Activated naive CD8-positive, alpha-beta T cell treated with anti-CD3 and anti-CD28 coated beads for 36 hours (primary cell): ENCODE data around the gene CPED1. TPM values are rescaled to one million over a fixed set of nuclear protein-coding genes. Genes with fewer than 3 reads are reported as not detected.
"Not testable (repeated sequence)": the region's sequence is repeated elsewhere in the genome, so short reads cannot be mapped to it uniquely, and the experiment has no call there.

ENCODE experiments used
- DNase-seq: peaks from one replicate; pipeline ENCODE4 v3.0.0; 2021
- H3K27ac Mint-ChIP-seq: one replicate; pipeline ENCODE4 v1.8.0; 2022; ENCODE audit warnings: mild to moderate bottlenecking, moderate library complexity, mixed read lengths
- H3K27me3 Mint-ChIP-seq: one replicate; pipeline ENCODE4 v1.8.0; 2022; ENCODE audit warnings: mild to moderate bottlenecking, mixed read lengths
- H3K36me3 Mint-ChIP-seq: one replicate; pipeline ENCODE4 v1.8.0; 2021; ENCODE audit warnings: mild to moderate bottlenecking, mixed read lengths
- H3K4me1 Mint-ChIP-seq: one replicate; pipeline ENCODE4 v1.8.0; 2021; ENCODE audit warnings: mixed read lengths
- H3K4me3 Mint-ChIP-seq: one replicate; pipeline ENCODE4 v1.8.0; 2022; ENCODE audit warnings: mild to moderate bottlenecking, moderate library complexity, mixed read lengths
- H3K9me3 Mint-ChIP-seq: one replicate; pipeline ENCODE4 v1.8.0; 2022; ENCODE audit warnings: mixed read lengths
- total RNA-seq, 2 experiments: library from RNA; stranded (reverse); gene quantifications; one replicate each; pipeline ENCODE4 v1.2.3, GENCODE V29; 2021

The CPED1 gene
- total RNA-seq, 2 experiments from 2014 or later: not detected

DNA sequence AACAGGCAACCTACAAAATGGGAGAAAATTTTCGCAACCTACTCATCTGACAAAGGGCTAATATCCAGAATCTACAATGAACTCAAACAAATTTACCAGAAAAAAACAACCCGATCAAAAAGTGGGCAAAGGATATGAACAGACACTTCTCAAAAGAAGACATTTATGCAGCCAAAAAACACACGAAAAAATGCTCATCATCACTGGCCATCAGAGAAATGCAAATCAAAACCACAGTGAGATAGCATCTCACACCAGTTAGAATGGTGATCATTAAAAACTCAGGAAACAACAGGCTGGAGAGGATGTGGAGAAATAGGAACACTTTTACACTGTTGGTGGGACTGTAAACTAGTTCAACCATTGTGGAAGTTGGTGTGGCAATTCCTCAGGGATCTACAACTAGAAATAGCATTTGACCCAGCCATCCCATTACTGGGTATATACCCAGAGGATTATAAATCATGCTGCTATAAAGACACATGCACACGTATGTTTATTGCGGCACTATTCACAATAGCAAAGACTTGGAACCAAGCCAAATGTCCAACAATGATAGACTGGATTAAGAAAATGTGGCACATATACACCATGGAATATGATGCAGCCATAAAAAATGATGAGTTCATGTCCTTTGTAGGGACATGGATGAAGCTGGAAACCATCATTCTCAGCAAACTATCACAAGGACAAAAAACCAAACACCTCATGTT lies 264.2 kb downstream of the CPED1 start:
- H3K36me3 Mint-ChIP-seq, H3K4me1 Mint-ChIP-seq, DNase-seq, H3K27me3 Mint-ChIP-seq, H3K27ac Mint-ChIP-seq, H3K4me3 Mint-ChIP-seq: not testable (repeated sequence)
- peaks cover 13% of the 10 kb centered on the region for H3K9me3 Mint-ChIP-seq

DNA sequence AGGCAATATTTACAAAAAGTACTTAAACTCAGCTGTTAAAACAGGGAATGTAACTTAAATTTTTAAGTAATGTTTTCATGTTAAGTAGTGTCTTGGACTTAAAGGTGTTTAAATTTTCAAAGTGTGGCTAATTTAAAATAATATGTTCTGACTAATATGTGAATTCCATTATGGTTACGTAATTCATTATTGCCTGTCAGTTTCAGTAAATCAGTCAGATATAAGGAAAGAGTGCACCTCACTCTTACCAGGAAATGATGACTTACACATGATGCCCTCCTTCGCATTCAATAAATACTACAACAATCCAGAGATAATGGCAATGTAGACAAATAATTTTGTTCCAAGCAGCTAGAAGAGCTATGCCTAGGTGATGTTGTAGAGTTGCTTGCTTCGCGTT lies 271.3 kb downstream of the CPED1 start:
- Mint-ChIP-seq H3K4me1 (no peaks in the 10 kb centered on the region), H3K27ac (no peak overlapping the region), H3K36me3 (no peaks in the 10 kb centered on the region), H3K4me3 (no peak overlapping the region), H3K9me3 (no peaks in the 10 kb centered on the region), H3K27me3 (peaks cover 2% of the 10 kb centered on the region)
- DNase-seq: no peak

DNA sequence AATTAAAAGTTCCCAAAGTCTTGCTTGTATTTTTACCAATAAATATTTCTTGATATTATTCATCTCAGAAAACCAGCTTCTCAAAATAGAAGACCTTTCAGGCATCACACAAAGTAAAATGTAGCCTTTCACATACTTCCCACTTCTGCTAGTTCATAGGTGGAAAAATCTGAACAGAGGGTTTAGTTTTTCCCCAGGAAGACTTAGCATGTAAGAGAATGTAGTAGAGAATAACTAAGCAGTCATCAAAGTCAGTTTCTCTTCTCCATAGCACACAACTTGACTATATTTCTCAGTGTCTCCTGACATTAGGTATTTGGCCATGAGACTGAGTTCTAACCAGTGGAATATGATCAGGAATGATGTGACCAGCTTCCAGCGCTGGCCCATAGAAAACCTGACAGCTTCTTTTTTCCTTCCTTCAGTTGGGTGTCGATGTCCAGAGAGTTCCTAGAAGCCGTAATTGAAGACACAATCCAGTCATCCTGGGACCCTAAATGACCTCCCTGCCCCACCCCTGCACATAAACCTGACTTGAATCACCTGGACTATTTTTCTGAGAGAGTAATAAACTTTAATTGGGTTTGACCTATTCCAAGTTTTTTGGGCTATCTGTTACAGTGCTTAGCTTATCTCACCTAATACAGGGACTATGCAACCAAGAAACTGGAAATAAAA lies 272.8 kb downstream of the CPED1 start:
- H3K27me3 Mint-ChIP-seq: peaks cover 5% of the 10 kb centered on the region
- H3K27ac Mint-ChIP-seq: no peak overlapping the region
- DNase-seq: no peak
- H3K4me1 Mint-ChIP-seq: no peaks in the 10 kb centered on the region
- H3K4me3 Mint-ChIP-seq: no peak overlapping the region
- H3K9me3 Mint-ChIP-seq: no peaks in the 10 kb centered on the region
- H3K36me3 Mint-ChIP-seq: no peaks in the 10 kb centered on the region

DNA sequence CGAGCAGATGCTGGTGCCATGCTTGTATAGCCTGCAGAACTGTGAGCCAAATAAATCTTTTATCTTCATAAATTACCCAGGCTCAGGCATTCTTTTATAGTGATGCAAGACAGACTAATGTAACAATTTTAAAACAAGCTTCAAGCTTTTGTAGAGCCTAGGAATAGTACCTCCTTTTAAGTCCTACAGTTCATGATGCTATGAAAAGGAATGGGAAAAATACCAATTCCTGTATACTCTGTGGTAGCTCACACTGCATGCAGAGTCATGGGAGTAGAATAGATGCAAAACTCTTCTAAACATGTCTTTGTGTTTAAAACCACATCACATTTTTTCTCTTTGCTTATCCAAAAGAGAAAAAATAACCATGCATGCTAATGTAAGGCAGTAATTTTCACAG lies 273.7 kb downstream of the CPED1 start:
- no peak overlapping the region for H3K4me3 Mint-ChIP-seq
- H3K9me3 Mint-ChIP-seq: no peaks in the 10 kb centered on the region
- H3K27ac Mint-ChIP-seq: no peak overlapping the region
- no peak for DNase-seq
- H3K4me1 Mint-ChIP-seq: no peaks in the 10 kb centered on the region
- H3K36me3 Mint-ChIP-seq: no peaks in the 10 kb centered on the region
- peaks cover 5% of the 10 kb centered on the region for H3K27me3 Mint-ChIP-seq

DNA sequence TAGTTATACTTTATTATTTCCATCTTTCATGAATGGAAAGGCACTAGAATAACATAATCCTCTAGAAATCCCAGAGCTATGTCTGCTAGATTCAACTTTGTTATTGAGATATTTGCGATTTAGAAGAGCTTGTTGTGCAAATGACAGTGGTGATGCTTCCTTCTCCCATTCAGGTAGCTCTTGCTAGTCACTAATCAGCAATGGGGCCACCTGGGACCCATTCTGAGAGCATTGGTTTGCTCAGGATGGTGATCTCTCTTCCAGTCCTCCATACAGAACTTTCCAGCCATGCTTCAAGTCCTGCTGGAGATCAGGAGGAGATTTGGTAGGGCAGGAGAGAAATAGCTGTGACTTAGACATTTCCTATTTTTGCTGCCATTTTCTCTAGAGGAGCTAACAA lies 274.5 kb downstream of the CPED1 start:
- Mint-ChIP-seq H3K4me1 (no peaks in the 10 kb centered on the region), H3K27me3 (peaks cover 8% of the 10 kb centered on the region), H3K9me3 (no peaks in the 10 kb centered on the region), H3K4me3 (no peak overlapping the region), H3K27ac (no peak overlapping the region), H3K36me3 (no peaks in the 10 kb centered on the region)
- no peak for DNase-seq

DNA sequence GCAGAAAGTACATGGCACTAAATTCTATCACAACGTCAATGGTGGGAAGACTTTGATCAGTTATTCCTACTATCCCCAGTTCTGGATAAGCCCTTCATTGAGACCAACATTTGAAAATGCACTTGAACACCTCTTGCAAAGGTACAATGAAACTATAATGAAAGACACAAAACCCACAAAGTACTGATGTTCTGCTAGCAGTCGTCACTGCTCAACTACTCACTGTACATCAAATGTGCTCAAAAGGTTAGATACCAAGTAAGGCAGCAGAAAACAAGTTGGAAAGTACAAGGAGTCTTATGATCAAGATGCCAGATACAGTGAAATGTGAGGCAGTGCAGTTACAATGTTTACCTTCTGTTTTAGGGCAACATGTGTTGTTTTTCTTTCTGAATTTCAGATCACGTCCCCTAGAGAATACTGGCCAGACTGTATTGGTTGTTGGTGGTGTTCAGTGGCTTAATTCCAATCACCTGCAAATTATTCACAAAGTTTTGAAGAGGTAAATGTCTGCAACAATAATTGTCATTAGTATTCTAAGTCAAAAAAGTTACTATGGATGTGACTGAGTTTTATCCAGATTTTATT lies 277.9 kb downstream of the CPED1 start:
- Mint-ChIP-seq H3K4me1 (peaks cover 4% of the 10 kb centered on the region), H3K4me3 (no peak overlapping the region), H3K27me3 (peaks cover 17% of the 10 kb centered on the region), H3K9me3 (peaks cover 2% of the 10 kb centered on the region), H3K27ac (no peak overlapping the region), H3K36me3 (no peaks in the 10 kb centered on the region)
- DNase-seq: no peak

DNA sequence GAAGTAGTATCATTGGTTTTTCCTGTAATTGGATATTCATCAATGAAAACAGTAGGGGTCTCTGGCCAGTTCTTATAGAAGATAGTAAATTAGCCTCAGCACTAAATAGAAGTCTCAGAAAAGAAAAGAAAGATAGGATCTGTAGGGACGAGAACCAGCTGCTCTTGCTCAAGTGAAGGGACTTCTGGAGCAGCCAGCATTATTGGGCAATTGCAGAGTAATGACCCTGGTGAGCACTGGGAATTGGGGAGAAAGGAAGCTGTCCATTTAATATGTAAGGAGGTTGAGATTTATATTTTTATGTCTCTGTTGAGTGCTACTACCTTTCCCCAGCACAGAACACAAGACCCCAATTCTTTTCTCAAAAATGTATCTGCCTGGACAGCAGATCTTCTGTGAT lies 279.1 kb downstream of the CPED1 start:
- H3K4me1 Mint-ChIP-seq: peaks cover 6% of the 10 kb centered on the region
- no peak overlapping the region for H3K4me3 Mint-ChIP-seq
- no peaks in the 10 kb centered on the region for H3K36me3 Mint-ChIP-seq
- H3K9me3 Mint-ChIP-seq: peaks cover 2% of the 10 kb centered on the region
- no peak for DNase-seq
- peaks cover 19% of the 10 kb centered on the region for H3K27me3 Mint-ChIP-seq
- H3K27ac Mint-ChIP-seq: no peak overlapping the region

DNA sequence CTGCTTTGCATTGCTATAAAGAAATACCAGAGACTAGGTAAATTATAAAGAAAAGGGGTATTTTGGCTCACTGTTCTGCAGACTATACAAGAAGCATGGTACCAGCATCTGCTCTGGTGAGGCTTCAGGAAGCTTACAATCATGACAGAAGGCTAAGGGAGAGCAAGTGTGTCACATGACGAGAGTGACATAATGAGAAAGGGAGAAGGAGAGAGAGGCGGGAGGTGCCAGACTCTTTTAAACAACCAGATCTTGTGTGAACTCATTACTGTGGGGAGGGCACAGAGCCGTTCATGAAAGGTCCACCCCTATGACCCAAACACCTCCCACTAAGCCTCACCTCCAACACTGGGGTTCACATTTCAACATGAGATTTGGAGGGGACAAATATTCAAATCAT lies 281.3 kb downstream of the CPED1 start:
- DNase-seq: no peak
- Mint-ChIP-seq H3K9me3 (peaks cover 2% of the 10 kb centered on the region), H3K4me3 (no peak overlapping the region), H3K27ac (no peak overlapping the region), H3K36me3 (no peaks in the 10 kb centered on the region), H3K27me3 (peaks cover 33% of the 10 kb centered on the region), H3K4me1 (peaks cover 6% of the 10 kb centered on the region)

DNA sequence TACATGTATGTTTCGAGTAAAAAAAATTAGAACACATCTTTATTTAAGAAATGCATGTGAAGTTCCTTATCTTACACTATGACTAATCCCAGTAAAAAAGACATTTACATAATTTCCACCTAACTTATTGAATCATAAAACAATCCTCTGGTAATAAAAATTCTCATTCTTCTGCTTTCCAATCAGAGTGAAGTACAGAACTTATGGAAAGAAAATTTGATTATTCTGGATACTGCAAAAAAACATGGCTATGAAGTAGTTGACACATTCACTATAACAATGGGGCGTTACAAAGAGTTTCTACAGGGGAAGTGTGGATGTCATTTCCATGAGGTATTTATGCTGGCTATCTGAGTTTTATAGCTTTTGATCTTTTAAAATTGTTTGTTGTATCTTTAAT lies 282.6 kb downstream of the CPED1 start:
- H3K36me3 Mint-ChIP-seq: no peaks in the 10 kb centered on the region
- H3K27me3 Mint-ChIP-seq: peaks cover 34% of the 10 kb centered on the region
- H3K27ac Mint-ChIP-seq: no peak overlapping the region
- H3K9me3 Mint-ChIP-seq: peaks cover 2% of the 10 kb centered on the region
- no peak overlapping the region for H3K4me3 Mint-ChIP-seq
- peaks cover 6% of the 10 kb centered on the region for H3K4me1 Mint-ChIP-seq
- no peak for DNase-seq

DNA sequence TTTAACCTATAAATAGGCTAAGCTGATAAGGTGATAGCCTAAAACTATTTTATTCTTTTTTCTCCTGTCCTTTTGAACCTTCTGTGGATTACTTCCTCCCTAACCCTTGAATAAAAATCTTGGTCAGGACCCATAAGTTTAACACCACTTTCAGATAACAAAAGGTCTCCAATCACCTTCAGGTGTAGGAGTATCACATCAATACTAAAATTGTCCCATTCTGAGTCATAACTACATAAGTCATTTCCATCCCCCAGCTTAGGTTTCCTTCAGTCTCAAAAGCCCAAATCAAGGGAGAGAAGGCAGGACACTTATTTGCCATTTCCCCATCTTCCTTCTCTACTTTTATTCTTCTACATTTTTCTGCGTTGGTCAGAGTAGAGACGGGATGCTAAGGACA lies 283.4 kb downstream of the CPED1 start:
- DNase-seq: no peak
- Mint-ChIP-seq H3K27ac (no peak overlapping the region), H3K4me1 (peaks cover 6% of the 10 kb centered on the region), H3K27me3 (peaks cover 42% of the 10 kb centered on the region), H3K4me3 (no peak overlapping the region), H3K36me3 (peaks cover 1% of the 10 kb centered on the region), H3K9me3 (peaks cover 2% of the 10 kb centered on the region)

DNA sequence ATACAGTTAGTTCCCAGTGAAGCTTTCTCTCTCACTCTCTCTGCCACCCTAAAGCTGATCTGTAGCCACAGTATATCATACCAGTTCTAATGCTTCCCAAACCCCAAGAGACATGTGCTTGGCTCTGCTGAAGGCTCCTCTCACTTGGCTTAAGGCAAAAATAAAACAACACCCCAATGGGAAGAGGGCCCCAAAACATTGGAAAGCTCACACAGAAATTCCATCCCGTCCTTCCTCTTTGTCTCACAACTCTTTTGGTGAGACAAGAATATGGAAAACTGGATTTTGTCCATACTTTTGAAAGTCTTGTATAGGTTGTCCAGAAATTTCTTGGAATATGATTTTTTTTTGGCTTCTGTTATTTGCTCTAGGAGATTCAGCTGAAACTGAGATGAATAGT lies 284.2 kb downstream of the CPED1 start:
- Mint-ChIP-seq H3K4me1 (peaks cover 6% of the 10 kb centered on the region), H3K27ac (no peak overlapping the region), H3K36me3 (peaks cover 1% of the 10 kb centered on the region), H3K9me3 (peaks cover 2% of the 10 kb centered on the region), H3K27me3 (peaks cover 42% of the 10 kb centered on the region), H3K4me3 (no peak overlapping the region)
- DNase-seq: no peak

DNA sequence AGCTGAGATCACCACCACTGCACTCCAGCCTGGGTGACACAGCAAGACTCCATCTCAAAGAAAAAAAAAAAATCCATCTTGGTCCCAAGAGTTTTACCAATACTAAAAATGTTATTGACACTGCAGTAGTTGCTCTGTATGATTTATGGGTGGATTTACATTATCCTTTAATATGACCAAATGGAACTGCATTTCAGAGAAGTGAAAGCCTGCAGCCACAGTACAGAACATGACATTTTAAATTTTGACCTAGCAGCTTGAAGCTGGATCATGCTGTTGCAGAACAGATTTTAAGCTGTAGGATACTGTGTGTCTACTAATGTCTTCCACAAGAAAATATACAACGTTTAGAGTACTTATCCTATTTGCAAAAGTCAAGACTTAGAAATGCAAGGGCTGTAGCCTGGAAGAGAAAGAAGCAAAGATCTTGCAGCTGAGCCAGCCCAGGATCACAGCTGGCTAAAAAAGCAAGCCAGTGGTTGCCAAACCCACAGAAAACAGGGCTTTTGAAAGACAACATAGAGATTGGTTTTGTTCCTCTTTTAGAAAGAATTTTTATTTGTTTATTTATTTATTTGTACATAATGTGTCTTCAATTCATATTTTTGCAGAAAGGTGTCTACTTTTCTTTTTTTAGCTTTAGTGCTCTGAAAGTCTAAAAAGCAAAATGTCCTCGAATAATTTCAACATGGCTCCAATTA lies 285.1 kb downstream of the CPED1 start:
- Mint-ChIP-seq H3K27ac (no peak overlapping the region), H3K27me3 (peaks cover 41% of the 10 kb centered on the region), H3K36me3 (peaks cover 1% of the 10 kb centered on the region), H3K9me3 (peaks cover 2% of the 10 kb centered on the region), H3K4me3 (no peak overlapping the region), H3K4me1 (peaks cover 15% of the 10 kb centered on the region)
- DNase-seq: no peak

DNA sequence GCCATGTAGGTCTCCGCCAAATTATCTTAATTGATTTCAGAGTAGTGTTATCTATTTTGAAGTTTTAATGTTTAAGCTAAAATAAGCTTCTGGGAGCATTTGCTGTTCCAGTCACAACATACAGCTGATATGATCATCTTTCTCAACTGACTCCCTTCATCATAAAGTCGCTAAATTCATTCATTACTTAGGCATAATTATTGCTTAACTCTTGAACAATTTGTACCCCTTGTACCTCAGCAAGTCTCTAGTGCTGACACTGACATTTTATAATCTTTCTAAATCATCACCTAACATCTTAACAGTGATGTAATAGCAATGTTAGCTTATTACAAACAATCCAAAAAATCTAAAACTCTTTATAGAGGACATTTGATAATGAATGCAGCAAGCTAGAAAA lies 286.0 kb downstream of the CPED1 start:
- Mint-ChIP-seq H3K4me1 (peaks cover 20% of the 10 kb centered on the region), H3K36me3 (peaks cover 1% of the 10 kb centered on the region), H3K27me3 (peaks cover 41% of the 10 kb centered on the region), H3K9me3 (peaks cover 2% of the 10 kb centered on the region), H3K27ac (no peak overlapping the region), H3K4me3 (no peak overlapping the region)
- no peak for DNase-seq

DNA sequence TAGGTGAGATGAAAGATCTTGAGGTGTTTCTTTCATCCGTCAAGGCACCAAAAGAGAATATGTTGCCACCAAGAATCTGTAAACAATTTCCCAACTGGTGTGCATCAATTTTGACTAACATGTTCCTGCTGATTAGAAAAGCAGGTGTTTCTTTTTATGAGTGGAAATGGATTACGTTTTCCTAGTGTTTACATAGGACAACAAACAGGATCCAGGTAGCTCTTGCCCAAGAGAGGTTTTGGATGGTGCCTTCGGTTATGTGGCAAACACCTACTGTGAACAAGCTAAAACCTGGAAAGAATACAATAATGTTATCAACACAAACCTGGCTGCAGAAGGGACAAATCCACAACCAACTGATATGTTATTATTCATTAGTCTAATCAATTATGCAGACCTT lies 286.7 kb downstream of the CPED1 start:
- H3K27me3 Mint-ChIP-seq: peaks cover 36% of the 10 kb centered on the region
- no peak for DNase-seq
- H3K4me3 Mint-ChIP-seq: no peak overlapping the region
- H3K36me3 Mint-ChIP-seq: peaks cover 1% of the 10 kb centered on the region
- no peak overlapping the region for H3K27ac Mint-ChIP-seq
- peaks cover 24% of the 10 kb centered on the region for H3K4me1 Mint-ChIP-seq
- H3K9me3 Mint-ChIP-seq: no peaks in the 10 kb centered on the region

DNA sequence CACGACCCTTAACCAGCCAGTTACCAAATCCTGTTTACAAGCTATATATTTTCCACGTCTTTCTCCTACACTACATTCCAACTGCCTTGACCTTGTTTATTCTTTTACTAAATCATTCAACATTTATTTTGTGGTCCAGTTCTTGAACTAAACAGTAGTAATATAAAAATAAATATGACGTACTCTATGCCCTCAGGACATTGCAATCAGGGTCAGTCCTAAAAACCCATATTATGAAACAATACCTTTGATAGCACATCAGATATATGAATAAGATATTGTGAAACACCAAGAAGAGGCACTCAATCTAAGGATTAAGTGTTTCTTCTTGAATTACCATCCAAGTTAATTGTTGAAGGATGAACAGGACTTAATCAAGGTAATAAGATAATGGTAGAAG lies 287.8 kb downstream of the CPED1 start:
- H3K36me3 Mint-ChIP-seq: peaks cover 1% of the 10 kb centered on the region
- DNase-seq: no peak
- H3K27me3 Mint-ChIP-seq: peaks cover 39% of the 10 kb centered on the region
- H3K4me3 Mint-ChIP-seq: no peak overlapping the region
- H3K27ac Mint-ChIP-seq: no peak overlapping the region
- H3K9me3 Mint-ChIP-seq: no peaks in the 10 kb centered on the region
- H3K4me1 Mint-ChIP-seq: peaks cover 21% of the 10 kb centered on the region
